Superior temporal gyrus (tissue), 1 donor: Measurements from ENCODE around the gene RRAGD.

Experiments
- DNase-seq: peaks from one replicate; pipeline ENCODE4 v3.0.0-alpha.2; 2016; ENCODE audit errors: extremely low spot score

Gene RRAGD

DNA sequence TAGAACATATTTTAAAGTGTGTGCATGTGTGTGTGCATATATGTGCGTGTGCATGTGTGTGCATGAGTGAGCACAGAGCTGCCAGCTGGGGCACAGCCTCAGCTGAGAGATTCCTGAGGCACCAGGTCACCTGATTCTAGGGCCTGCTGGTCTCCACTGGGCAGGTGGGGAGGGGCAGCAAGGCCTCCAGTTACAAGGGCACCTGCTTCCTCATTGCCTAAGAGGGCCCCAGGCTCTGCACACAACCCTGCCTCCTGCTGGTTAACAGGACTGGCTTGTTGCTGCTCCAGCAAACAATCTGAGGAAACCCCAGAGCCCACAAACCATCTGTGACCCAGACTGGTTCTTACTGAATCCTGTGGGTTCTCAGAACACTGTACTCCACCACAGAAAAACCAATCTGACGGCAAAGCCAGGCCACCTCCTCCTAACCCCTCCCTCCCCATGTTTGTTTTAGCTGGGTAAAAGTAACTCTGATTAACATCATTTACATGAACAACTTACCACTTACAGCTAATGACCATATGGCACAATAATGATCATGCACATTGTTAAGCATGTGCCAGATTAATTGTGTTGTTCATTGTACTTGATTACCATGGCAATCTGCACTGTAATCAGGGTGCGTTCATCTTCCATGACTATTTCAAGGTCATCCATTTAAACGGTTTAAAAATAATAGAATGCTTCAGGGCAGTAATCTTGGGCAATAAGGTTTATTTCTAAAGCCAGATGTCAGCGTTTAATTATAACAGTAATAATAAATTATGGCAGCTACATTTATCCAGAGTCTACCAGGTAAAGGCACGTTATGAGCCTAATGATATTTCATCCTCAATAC, 36.4 kb downstream of the RRAGD start:
- DNase-seq: no peak

DNA sequence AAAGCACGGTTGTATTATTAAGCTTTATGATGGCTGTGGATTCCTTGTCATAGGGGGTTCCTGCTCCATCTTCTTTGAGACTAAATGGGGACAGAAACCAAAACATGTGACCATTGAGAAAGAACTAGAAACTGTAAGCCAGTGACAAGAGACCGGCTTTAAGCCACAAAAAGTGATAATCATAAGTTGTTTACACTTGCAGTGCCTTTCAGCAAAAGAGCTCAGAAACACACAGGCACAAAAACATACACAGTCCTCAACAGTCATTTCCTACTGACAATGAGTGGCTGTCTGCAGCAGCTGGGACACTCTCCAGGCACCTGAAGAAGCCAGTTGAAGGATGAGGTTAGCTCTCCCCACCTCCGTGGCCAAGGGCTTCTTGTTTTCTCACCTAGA, 39.6 kb downstream of the RRAGD start:
- no peak for DNase-seq

DNA sequence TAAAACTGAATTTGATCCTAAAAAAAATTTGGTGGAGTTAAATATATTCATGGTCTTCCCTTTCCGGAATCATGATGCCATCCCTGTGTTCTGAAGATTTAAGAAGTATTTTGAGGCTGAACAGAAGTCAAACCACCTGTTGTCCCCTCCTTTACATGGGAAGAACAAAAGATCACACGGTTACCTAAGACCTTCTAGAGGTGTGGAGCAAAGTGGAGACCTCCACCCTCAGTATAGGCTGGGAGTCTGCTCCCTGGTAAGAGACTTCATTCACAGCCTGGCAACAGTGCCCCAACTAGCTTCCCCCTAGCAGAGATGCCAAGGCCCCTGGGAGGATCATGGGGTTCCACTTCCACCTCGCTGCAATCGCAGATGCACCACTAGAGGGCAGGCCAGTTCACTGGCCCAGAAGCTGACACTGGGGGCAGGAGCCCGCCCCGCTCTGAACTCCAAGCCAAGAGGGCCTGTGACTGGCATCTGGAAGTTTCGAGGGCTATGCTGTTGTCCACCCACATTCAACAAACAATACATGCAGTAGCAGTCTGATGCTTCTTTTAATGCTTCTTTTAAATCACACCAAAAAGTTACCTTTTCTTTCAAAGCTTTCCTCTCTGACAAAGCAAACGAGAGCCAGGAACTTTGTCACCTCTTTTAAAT, 40.1 kb downstream of the RRAGD start:
- DNase-seq: peak; percentile 92

DNA sequence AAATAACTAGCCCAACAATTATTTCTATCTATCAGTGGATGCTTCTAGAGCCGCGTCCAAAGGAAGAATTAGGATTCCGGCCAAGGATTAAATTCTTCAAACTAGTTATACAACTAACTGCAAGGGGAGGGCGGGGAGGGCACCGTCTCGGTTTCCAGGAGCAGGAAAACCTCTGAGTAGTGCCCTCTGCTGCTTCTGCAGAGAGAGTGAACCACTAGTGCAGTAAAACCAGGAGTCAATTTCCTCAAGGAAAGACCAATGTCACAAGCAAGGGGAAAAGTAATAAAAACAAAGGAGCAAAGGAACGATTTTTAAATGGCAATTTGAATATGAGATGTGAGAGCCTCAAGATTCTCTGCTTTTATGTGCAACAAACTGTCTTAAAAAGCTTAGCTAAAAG, 43.1 kb downstream of the RRAGD start:
- DNase-seq: peak; percentile 28

DNA sequence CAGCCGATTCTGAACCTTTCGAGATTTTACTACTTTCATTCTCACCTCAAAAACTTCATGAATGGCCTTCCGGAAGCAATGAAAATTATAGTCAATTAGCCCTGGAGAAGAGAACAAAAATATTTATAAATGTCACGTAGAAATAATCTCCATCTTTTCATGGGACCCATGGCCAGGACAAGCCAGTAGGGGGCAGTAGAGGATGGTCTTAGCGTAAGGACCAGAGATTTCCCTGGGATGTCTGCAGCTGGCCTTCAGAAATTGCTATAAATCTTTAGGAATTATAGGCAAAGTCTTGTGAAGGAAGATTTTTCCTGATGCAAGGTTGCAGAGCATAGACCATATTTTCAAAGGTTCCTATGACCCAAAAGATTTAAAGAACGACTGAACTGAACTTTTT, 44.0 kb downstream of the RRAGD start:
- peak; percentile 88 for DNase-seq

DNA sequence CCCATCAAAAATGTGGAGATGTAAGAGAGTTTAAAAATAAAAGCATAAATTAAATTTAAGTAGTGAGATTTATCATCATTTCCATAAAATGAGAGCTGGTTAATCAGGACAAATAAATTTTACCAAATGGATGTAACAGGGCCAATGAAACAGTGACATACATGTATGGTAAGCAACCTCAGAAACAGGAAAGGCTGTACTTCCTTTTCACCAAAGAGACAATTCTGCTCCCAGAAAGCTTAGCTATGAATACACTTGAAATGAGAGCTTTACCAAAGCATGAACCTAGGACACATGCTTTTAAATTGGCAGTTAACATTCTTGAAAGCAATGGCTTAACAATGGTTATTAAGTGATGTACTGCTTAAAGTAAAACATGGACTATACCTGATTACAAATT, 47.5 kb downstream of the RRAGD start:
- no peak for DNase-seq

DNA sequence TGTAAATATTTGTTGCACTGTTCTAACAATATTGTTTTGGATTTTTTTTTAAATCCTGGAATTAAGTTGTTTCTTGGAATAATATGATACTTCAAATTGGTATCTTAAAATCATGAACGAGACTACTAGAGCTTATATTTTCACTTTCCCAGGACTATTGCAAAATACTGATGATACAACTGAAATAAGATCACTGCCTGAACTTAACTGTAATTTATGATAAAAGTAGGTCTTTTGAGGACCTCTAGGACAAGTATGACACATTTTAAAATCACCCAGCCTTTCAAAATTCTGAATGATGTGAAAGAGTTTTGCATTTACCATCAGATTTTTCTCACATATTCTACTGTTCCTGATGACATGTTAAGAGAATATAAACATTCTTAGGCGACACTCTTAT, 50.9 kb downstream of the RRAGD start:
- no peak for DNase-seq

DNA sequence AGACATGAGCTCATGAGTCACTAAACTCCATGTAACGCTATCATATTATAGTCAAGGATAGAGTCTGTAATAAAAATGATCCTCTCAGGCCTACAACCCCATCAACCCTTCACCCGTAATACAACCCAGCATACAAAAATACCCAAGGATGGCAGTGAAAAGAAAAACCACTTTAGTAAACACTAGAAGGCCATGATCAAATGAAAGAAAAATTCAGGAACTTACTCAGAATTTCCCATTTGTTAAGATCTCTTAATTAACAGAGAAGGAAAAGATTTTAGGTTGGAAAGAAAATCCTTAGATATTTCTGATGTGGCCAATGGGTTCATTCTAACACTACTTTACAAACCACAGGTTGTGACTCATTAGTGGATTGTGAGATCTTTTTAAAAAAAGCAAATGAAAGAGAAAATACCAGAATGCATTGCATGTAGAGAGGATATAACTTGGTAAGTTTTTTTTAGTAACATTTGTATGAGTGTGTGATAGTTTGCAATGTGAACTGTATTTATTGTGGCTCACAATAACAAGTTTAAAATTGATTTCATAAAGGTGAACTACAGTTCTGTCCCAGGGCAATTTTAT, 51.6 kb downstream of the RRAGD start:
- no peak for DNase-seq

DNA sequence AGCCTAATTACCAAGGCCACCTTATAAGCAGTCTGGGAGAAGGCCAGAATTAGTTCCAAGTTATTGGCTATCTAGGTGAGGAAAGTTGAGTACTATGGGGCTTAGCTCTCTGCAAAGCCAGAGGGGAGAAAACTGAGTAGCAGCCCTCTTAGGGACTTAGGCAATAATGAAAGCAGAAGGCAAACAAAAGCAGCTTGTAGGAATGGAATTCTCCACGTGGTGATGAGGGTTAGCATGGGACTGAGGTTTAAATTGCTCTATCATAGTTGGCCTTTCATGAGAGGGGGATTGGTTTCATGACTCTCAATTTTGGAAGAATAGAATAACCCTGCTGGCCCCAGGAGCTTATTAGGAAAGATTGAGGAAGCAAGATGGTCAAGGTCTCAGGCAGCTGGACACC, 52.5 kb downstream of the RRAGD start:
- DNase-seq: no peak

DNA sequence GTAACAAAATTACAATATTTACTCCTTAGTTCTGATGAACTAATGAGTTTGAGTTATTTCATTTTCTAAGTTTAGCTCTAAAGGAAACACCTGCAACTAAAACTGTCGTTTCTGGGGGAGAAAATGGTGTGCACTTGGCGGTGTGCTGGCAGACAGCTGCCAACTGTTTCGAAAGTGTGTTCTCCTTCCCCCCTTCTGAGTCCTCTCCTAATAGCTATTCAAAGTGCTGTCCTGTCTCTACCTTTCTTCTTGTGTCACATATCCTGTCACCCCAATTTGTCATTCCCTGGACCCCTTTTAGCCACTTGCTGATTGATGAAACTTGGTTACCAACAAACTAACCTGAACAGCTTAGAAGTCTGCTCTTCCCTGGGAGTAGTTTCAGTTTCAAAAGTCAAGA, 54.7 kb downstream of the RRAGD start:
- DNase-seq: no peak

DNA sequence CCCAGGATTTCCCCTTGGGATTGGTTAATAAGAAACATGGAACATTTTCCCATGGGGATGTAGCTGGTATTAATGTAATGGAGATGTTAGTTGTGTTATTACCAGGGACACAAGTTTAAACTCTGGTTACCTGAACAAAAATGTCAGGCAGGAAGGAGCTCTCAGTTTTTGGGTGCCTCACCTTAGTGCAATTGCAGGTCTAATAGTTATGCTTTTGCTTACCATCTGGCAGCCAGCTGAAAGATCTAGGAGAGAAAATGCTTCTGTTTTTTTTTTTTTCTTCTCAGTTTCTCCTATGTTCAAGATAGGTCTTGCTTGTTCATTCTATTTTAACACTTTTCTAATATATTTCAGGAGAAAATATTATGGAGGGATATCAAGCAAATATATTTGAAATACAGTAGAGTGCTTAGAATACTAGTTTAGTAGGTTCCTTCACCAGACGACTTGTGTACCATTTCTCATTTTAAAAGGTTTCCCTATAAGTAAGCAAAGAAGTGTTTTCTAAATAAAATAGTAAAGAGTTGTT, 55.4 kb downstream of the RRAGD start:
- no peak for DNase-seq

DNA sequence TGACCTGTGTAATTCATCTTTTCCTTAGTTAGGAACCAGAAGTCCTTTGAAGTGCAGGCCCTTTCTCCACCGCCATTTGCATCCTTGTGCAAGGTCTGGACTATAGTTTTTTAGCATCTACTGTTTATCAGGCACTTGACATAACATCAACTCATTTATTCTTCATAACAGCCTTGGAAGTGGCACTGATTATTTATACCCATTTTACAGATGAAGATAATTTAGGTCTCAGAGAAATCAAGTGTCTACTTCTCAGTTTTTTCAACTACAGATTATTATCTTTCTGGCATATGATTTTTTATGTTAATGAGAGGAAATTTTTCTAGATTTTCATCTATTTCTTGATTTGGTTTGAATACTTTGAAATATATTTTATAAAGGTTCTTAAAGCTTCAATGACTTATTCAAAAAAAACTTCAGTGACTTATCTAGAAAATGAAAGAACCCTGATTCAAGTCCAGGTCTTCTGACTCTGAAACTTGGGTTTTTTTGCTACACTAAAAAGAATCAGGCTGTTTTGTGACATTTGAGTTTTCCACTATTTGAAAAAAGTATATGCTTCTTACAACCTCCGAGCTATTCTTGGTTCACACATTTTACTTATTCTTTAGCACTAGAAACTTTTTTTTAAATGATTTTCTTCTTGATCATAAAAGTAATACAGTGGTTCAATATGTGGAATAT, 56.4 kb downstream of the RRAGD start:
- no peak for DNase-seq

DNA sequence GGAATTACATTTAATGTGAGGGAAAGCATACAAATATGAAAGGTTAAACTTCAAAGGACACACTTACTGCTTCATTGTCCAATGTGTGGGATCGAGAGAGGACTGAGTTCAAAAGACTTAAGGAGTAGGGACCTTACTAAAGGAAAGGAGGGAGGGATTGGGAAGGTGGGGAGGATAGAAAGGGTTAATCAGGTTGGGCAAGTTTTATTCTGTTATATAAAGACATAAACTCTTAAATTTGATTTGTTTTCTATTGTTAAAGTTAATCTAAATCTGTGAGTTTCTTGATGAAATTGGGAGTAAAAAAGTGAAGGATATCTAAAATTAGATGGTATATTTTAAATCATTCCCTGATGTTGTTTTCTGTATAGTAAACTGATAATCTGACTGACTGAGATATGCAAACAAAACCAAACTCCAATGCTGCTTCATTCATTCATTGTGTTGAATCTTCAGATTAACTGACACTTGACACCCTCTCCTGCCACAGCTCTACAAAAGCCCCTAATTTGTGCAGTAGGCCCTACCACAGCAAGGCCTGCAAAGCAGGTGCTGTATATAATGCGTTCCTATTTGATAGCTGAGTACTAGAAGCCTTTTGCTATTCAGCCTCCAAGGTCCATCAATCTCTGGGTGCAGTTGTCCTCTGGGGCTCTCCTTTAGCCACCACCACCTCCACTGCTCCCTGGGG, 58.2 kb downstream of the RRAGD start:
- DNase-seq: no peak

DNA sequence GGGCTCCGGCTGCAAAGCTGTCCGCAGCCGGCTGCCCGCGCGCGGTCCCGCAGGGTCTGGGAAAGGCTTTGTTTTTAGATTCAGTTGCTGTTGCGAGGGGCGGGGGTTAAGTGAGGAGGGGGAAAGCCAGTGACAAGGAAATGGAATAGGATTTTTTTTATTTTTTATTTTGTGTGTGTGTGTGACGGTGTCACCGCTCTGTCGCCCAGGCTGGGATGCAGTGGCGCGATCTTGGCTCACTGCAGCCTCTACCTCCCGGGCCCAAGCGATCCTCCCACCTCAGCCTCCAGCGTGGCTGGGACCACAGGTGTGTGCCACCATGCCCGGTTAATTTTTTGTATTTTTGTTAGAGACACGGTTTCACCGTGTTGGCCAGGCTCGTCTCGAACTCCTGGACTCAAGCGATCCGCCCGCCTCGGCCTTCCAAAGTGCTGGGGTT, 58.9 kb downstream of the RRAGD start:
- no peak for DNase-seq

DNA sequence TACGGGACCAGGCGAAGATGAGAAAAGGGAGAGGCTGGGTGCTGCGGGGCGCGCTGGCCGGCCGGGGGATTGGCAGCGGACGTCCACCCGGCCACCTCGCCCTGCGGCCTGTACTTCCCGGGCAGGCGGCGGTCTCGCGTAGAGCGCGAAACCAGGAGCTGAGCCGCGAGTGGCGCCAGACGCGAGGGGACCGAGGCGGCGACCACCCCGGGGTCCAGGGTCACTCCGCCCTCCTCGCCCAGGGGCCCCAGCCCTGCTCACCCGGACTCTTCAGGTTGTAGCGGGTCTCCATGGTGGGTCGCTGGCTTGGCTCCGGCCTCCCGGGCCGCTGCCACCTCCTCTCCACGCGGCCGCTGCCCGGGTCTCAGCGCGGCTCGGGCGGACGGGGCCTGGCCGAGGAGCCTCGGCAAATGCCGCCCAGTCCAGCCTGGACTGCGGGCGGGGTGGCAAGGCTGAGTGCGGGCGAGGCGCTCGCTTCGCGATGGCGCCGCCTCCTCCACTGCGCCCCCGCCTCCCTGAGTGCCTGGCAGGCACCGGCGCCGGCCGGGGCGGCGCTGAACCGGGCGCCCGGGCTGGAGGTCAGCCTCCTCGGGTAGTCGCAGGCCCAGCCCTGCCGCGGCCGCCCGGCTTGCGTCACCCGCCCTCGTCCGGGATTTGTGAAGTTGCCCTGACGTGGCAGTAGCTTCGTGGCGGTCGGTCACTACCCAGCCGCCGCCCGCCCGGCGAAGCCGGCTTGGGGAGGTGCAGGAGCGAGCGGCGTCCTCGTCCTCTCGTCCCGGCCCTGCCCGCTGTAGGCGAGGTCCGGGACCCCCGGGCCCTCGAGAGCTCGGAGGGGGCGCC, 59.6 kb downstream of the RRAGD start, which contains the start of gene UBE2J1:
Gene UBE2J1 (minus strand): TSS at position 445 of the 840 bp plus-strand sequence. CDS start 153 bp downstream, at position 292.
- peak; percentile 78 for DNase-seq

DNA sequence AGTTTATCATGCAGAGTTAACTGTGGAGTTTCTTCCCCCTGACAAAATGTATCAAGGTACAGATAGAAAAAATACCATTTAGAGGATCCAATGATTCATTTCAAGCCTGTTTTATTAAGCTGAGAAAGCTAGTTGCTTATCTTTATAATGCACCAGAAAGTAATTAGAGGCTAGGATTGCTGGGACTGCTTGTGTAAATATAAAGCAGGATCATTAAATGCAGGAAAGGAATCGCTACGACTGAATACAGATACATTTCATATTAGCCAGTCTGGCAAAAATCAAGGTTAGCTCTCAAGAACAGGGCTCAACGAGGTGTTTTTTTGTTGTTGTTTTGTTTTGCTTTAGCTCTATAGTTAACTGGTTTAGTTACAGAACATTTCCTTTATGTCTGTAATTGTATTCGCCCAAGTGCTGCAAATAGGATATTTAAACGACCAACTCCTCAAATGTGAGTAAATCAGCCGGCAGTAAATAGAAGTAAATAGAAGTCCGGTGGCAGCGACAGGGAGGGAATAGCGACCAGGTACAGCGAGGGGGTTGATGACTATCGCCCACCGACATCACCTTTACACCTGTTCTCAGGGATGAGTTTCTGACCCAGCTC, 60.3 kb downstream of the RRAGD start:
- DNase-seq: peak; percentile 61

DNA sequence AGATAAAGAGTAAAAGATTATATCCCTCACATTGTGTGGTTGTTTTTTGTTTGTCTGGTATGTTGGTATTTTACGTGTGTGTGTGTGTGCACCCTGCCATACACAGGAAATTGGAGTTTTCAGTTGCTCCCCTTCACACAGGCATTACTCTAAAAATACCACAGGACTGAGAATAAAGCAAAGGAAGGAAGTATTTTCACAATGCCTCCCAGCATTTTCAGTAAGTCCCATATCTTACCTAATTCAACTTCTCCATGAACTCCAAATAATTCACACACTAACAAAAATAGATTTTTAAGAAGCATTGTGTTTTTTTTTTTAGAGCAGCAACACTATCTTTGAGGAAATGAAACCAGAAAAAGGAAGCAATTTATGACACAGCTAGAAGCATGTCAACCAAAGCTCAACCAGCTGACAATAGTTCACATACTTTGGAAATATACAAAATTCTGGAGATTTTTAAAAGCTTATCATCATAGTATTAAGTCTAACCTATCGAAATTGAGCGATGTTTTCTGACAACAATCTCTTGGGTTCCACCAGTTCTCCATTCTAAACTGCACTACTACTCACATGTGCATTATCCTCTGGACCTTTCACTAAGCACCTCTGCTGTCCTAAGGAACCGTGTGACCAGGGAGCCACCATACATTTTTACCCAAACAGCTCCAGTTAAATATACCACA, 61.6 kb downstream of the RRAGD start:
- peak; percentile 36 for DNase-seq

DNA sequence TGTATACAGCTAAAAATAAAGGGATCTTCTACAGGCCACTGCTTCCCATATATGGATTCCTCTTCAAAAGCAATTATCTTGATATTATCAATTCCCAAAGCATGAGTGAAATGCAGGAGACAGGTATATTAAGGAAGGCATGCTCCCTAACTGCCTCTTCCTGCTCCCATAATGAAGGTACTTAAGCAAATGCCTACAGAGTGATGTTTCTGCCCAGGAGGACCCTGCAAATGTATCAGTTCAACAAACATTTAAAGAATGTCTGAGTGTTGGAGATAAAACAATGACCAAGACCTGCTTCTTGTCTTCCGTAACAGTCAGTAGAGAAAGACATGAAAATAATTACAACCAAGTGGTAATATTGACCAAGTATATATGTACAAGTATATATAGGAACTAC, 63.7 kb downstream of the RRAGD start:
- no peak for DNase-seq

DNA sequence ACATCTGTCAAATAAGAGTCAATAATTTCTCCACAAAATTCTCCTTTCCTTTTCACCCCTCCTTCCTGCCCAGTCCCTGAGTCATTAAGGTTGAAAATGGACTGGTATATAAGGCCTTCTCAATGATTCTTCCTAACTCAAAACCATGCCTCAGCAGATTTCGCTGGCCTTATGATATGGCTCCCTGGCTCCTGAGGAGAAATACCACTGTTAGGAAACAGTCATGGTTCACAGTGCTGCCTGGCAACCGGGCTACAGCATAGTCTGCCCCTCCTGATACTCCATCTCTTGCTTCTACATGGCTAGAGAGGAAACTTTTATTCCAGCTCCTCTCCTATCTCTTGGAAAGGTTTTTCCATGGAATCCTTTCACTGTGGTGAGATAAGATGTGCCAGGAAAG, 64.2 kb downstream of the RRAGD start:
- no peak for DNase-seq
